ENCODE measurements around the gene PPP2R2D. TPM values are rescaled to one million over a fixed set of nuclear protein-coding genes. Genes with fewer than 3 reads are reported as not detected.

Gene PPP2R2D
- total and polyA plus RNA-seq, 2 experiments from 2014 or later, result 25.9 to 32.1 TPM

GRCh38 chr10:131869344-131869743 is 31.5 kb upstream of the PPP2R2D start:
- Histone ChIP-seq H3K9me2 (replicated peaks; ENCODE audit: insufficient read depth) (no peaks in the 10 kb centered on the region), H4K20me1 (ENCODE audit: insufficient read depth, poor library complexity, severe bottlenecking) (no peaks in the 10 kb centered on the region), H3K36me3 (replicated peaks; ENCODE audit: insufficient read depth, low read depth) (no peaks in the 10 kb centered on the region), H2AFZ (no peak overlapping the region), H3K4me1 (ENCODE audit: insufficient read depth) (no peaks in the 10 kb centered on the region), H3K4me3 (no peak overlapping the region), H3K27me3 (no peaks in the 10 kb centered on the region), H3K27ac (no peak overlapping the region), H3K9me3 (ENCODE audit: low read depth) (no peaks in the 10 kb centered on the region), H3K79me2 (no peaks in the 10 kb centered on the region), H3K4me2 (no peak overlapping the region)
- DNase-seq (ENCODE audit: low spot score), result no peak
- 94% methylated on average over 8 of the region's 8 CpGs for WGBS (ENCODE audit: low lambda C conversion rate, missing lambda C conversion rate)
- TF ChIP-seq EZH2 (IDR thresholded peaks at IDR 0.05; ENCODE audit: borderline replicate concordance), result no peak
- no peak for TF ChIP-seq CTCF (IDR thresholded peaks at IDR 0.05; ENCODE audit: poor library complexity)
- no peak for TF ChIP-seq EZH2phosphoT487 (IDR thresholded peaks at IDR 0.05; ENCODE audit: low read depth, severe bottlenecking, unreplicated experiment)

- no peak overlapping the region for H3K27ac ChIP-seq
- no peaks in the 10 kb centered on the region for H3K27me3 ChIP-seq
- H3K9me2 ChIP-seq (replicated peaks; ENCODE audit: insufficient read depth), result no peaks in the 10 kb centered on the region
- no peak overlapping the region for H2AFZ ChIP-seq
- 95% methylated on average over 7 of the region's 8 CpGs for WGBS (ENCODE audit: low lambda C conversion rate, missing lambda C conversion rate)
- TF ChIP-seq EZH2phosphoT487 (IDR thresholded peaks at IDR 0.05; ENCODE audit: low read depth, severe bottlenecking, unreplicated experiment) (no peak), EZH2 (IDR thresholded peaks at IDR 0.05; ENCODE audit: borderline replicate concordance) (no peak), CTCF (IDR thresholded peaks at IDR 0.05; ENCODE audit: poor library complexity) (no peak)
- H3K4me3 ChIP-seq, result no peak overlapping the region
- H4K20me1 ChIP-seq (ENCODE audit: insufficient read depth, poor library complexity, severe bottlenecking), result no peaks in the 10 kb centered on the region
- no peaks in the 10 kb centered on the region for H3K36me3 ChIP-seq (replicated peaks; ENCODE audit: insufficient read depth, low read depth)
- H3K4me1 ChIP-seq (ENCODE audit: insufficient read depth), result no peaks in the 10 kb centered on the region
- H3K4me2 ChIP-seq, result no peak overlapping the region
- no peaks in the 10 kb centered on the region for H3K79me2 ChIP-seq
- no peaks in the 10 kb centered on the region for H3K9me3 ChIP-seq (ENCODE audit: low read depth)
- DNase-seq (ENCODE audit: low spot score), result no peak
Observed at GRCh38 chr10:131870411-131870810, 30.4 kb upstream of the PPP2R2D start.

GRCh38 chr10:131870831-131871672 is 29.8 kb upstream of the PPP2R2D start:
- H3K79me2 ChIP-seq, result no peaks in the 10 kb centered on the region
- H3K27ac ChIP-seq, result no peak overlapping the region
- no peaks in the 10 kb centered on the region for H3K9me2 ChIP-seq (replicated peaks; ENCODE audit: insufficient read depth)
- TF ChIP-seq EZH2phosphoT487 (IDR thresholded peaks at IDR 0.05; ENCODE audit: low read depth, severe bottlenecking, unreplicated experiment) (no peak), EZH2 (IDR thresholded peaks at IDR 0.05; ENCODE audit: borderline replicate concordance) (no peak), CTCF (IDR thresholded peaks at IDR 0.05; ENCODE audit: poor library complexity) (no peak)
- H3K4me1 ChIP-seq (ENCODE audit: insufficient read depth), result no peaks in the 10 kb centered on the region
- H4K20me1 ChIP-seq (ENCODE audit: insufficient read depth, poor library complexity, severe bottlenecking), result no peaks in the 10 kb centered on the region
- no peaks in the 10 kb centered on the region for H3K9me3 ChIP-seq (ENCODE audit: low read depth)
- H3K27me3 ChIP-seq, result no peaks in the 10 kb centered on the region
- peak; percentile 38 for DNase-seq (ENCODE audit: low spot score)
- WGBS (ENCODE audit: low lambda C conversion rate, missing lambda C conversion rate), result 72% methylated on average over 15 of the region's 15 CpGs
- no peaks in the 10 kb centered on the region for H3K36me3 ChIP-seq (replicated peaks; ENCODE audit: insufficient read depth, low read depth)
- no peak overlapping the region for H2AFZ ChIP-seq
- no peak overlapping the region for H3K4me2 ChIP-seq
- no peak overlapping the region for H3K4me3 ChIP-seq

Data from hepatocyte (in vitro differentiated cells).